Measurements from ENCODE around the gene TIMM10. TPM values are rescaled to one million over a fixed set of nuclear protein-coding genes. Genes with fewer than 3 reads are reported as not detected.
"Not testable (repeated sequence)": the region's sequence is repeated elsewhere in the genome, so short reads cannot be mapped to it uniquely, and the experiment has no call there.

Gene TIMM10
- polyA plus RNA-seq, 1 donor from 2014 or later, result 63.6 TPM

- no peak overlapping the region for H3K27ac ChIP-seq (ENCODE audit: low read length)
- no peaks in the 10 kb centered on the region for H3K79me2 ChIP-seq (replicated peaks; ENCODE audit: insufficient read depth, low read length)
- TF ChIP-seq SMC3 (conservative IDR thresholded peaks at IDR 0.05; ENCODE audit: poor library complexity) (no peak), POLR2AphosphoS5 (IDR thresholded peaks at IDR 0.05) (no peak), EP300 (conservative IDR thresholded peaks at IDR 0.05; ENCODE audit: poor library complexity, severe bottlenecking) (no peak), EZH2 (IDR thresholded peaks at IDR 0.05; ENCODE audit: borderline replicate concordance, insufficient read depth, low read length, poor library complexity, severe bottlenecking) (no peak), TAF1 (IDR thresholded peaks at IDR 0.05; ENCODE audit: low read depth) (no peak)
- TF ChIP-seq, protein P1, sequence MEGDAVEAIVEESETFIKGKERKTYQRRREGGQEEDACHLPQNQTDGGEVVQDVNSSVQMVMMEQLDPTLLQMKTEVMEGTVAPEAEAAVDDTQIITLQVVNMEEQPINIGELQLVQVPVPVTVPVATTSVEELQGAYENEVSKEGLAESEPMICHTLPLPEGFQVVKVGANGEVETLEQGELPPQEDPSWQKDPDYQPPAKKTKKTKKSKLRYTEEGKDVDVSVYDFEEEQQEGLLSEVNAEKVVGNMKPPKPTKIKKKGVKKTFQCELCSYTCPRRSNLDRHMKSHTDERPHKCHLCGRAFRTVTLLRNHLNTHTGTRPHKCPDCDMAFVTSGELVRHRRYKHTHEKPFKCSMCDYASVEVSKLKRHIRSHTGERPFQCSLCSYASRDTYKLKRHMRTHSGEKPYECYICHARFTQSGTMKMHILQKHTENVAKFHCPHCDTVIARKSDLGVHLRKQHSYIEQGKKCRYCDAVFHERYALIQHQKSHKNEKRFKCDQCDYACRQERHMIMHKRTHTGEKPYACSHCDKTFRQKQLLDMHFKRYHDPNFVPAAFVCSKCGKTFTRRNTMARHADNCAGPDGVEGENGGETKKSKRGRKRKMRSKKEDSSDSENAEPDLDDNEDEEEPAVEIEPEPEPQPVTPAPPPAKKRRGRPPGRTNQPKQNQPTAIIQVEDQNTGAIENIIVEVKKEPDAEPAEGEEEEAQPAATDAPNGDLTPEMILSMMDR (IDR thresholded peaks at IDR 0.05; ENCODE audit: poor library complexity, severe bottlenecking), result no peak
- no peaks in the 10 kb centered on the region for H4K20me1 ChIP-seq (ENCODE audit: insufficient read depth)
- no peaks in the 10 kb centered on the region for H3K9me2 ChIP-seq (ENCODE audit: insufficient read depth, low read length)
- no peaks in the 10 kb centered on the region for H3K27me3 ChIP-seq (ENCODE audit: insufficient read depth, low read depth, low read length)
- no peaks in the 10 kb centered on the region for H3F3A ChIP-seq (ENCODE audit: insufficient read depth, low read length, poor library complexity, severe bottlenecking)
- no peak overlapping the region for H3K9ac ChIP-seq (ENCODE audit: low read length)
- H3K36me3 ChIP-seq (ENCODE audit: insufficient read depth, low read length), result no peaks in the 10 kb centered on the region
- no peak overlapping the region for H2AFZ ChIP-seq (ENCODE audit: low read depth, low read length)
- H3K9me3 ChIP-seq (ENCODE audit: low read length), result no peaks in the 10 kb centered on the region
- no peak overlapping the region for H3K4me3 ChIP-seq (ENCODE audit: low read length)
- no peak overlapping the region for H3K4me2 ChIP-seq (ENCODE audit: low read length)
These were observed 8.8 kb upstream of the TIMM10 start for GRCh38 chr11:57539342-57539741.

DNA sequence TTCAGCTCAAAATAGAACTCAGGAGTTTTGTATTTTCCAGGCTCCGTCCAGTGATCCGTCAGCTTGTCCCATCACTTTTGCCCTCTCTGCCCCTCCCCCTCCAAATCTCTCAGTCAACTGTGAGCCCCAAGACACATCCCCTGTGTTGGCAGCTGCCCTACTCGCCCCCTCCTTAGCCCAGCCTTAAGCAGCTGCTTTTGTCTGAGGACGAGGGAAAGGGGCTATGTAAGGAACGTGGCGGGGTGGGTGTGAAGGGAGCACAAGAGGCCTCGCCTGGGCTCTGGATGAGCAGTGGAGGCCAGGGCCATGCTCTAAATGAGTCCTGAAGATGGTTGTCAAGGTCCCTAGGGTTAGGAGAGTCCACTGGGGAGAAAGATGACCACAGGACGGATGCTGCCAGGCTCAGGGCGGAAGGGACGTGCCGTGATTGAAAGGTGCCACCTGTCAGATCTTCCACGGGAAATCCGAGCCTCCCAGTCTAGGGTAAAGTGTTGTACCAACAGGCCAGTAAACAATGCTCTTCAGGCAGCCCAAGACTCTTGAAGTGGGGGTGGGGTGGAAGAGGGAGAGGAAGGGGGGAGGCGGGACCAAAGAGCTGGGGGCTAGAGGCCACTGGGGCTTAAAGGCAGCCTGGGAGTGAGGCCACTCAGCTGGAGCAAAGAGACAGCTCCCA is 6.5 kb upstream of the TIMM10 start, which contains the start of gene SMTNL1:
Gene SMTNL1 (plus strand): TSS at position 649 of the 673 bp plus-strand sequence. CDS start 5,048 bp downstream, outside the sequence.
- no peaks in the 10 kb centered on the region for H3K79me2 ChIP-seq (replicated peaks; ENCODE audit: insufficient read depth, low read length)
- H3K9me3 ChIP-seq (ENCODE audit: low read length), result no peaks in the 10 kb centered on the region
- H3K4me2 ChIP-seq (ENCODE audit: low read length), result no peak within 1 kb of the TSS
- no peak for TF ChIP-seq SMC3 (conservative IDR thresholded peaks at IDR 0.05; ENCODE audit: poor library complexity)
- TF ChIP-seq, protein P1 (IDR thresholded peaks at IDR 0.05; ENCODE audit: poor library complexity, severe bottlenecking), result no peak
- TF ChIP-seq, protein P2, sequence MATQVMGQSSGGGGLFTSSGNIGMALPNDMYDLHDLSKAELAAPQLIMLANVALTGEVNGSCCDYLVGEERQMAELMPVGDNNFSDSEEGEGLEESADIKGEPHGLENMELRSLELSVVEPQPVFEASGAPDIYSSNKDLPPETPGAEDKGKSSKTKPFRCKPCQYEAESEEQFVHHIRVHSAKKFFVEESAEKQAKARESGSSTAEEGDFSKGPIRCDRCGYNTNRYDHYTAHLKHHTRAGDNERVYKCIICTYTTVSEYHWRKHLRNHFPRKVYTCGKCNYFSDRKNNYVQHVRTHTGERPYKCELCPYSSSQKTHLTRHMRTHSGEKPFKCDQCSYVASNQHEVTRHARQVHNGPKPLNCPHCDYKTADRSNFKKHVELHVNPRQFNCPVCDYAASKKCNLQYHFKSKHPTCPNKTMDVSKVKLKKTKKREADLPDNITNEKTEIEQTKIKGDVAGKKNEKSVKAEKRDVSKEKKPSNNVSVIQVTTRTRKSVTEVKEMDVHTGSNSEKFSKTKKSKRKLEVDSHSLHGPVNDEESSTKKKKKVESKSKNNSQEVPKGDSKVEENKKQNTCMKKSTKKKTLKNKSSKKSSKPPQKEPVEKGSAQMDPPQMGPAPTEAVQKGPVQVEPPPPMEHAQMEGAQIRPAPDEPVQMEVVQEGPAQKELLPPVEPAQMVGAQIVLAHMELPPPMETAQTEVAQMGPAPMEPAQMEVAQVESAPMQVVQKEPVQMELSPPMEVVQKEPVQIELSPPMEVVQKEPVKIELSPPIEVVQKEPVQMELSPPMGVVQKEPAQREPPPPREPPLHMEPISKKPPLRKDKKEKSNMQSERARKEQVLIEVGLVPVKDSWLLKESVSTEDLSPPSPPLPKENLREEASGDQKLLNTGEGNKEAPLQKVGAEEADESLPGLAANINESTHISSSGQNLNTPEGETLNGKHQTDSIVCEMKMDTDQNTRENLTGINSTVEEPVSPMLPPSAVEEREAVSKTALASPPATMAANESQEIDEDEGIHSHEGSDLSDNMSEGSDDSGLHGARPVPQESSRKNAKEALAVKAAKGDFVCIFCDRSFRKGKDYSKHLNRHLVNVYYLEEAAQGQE (IDR thresholded peaks at IDR 0.05; ENCODE audit: borderline replicate concordance), result no peak
- no peak for TF ChIP-seq POLR2AphosphoS5 (IDR thresholded peaks at IDR 0.05)
- TF ChIP-seq TAF1 (IDR thresholded peaks at IDR 0.05; ENCODE audit: low read depth), result no peak
- no peak for TF ChIP-seq RAD21 (conservative IDR thresholded peaks at IDR 0.05)
- TF ChIP-seq EZH2 (IDR thresholded peaks at IDR 0.05; ENCODE audit: borderline replicate concordance, insufficient read depth, low read length, poor library complexity, severe bottlenecking), result no peak
- no peak for TF ChIP-seq EP300 (conservative IDR thresholded peaks at IDR 0.05; ENCODE audit: poor library complexity, severe bottlenecking)
- no peak for TF ChIP-seq MXI1 (conservative IDR thresholded peaks at IDR 0.05; ENCODE audit: poor library complexity, severe bottlenecking)
- no peak within 1 kb of the TSS for H3K9ac ChIP-seq (ENCODE audit: low read length)
- no peaks in the 10 kb centered on the region for H3K9me2 ChIP-seq (ENCODE audit: insufficient read depth, low read length)
- H3K4me3 ChIP-seq (ENCODE audit: low read length), result no peak within 1 kb of the TSS
- no peak within 1 kb of the TSS for H2AFZ ChIP-seq (ENCODE audit: low read depth, low read length)
- no peaks in the 10 kb centered on the region for H3K27me3 ChIP-seq (ENCODE audit: insufficient read depth, low read depth, low read length)
- no peak within 1 kb of the TSS for H3K27ac ChIP-seq (ENCODE audit: low read length)
- no peaks in the 10 kb centered on the region for H3F3A ChIP-seq (ENCODE audit: insufficient read depth, low read length, poor library complexity, severe bottlenecking)
- H4K20me1 ChIP-seq (ENCODE audit: insufficient read depth), result no peaks in the 10 kb centered on the region
- no peaks in the 10 kb centered on the region for H3K36me3 ChIP-seq (ENCODE audit: insufficient read depth, low read length)

DNA sequence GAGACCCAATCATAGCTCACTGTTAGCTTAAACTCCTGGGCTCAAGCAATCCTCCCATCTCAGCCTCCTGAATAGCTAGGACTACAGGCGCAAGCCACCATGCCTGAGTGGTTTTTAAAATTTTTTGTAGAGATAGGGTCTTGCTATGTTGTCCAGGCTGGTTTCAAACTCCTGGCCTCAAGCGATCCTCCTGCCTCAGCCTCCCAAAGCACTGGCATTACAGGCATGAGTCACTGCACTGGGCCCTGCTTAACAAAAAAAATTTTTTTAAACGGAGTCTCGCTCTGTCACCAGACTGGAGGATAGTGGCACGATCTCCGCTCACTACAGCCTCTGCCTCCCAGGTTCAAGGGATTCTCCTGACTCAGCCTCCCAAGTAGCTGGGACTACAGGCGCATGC is 3.9 kb upstream of the TIMM10 start:
- not testable (repeated sequence) for H3K4me2 ChIP-seq (ENCODE audit: low read length); H3K9me2 ChIP-seq (ENCODE audit: insufficient read depth, low read length); H2AFZ ChIP-seq (ENCODE audit: low read depth, low read length); H3K9ac ChIP-seq (ENCODE audit: low read length); H3K27ac ChIP-seq (ENCODE audit: low read length); H4K20me1 ChIP-seq (ENCODE audit: insufficient read depth); H3K36me3 ChIP-seq (ENCODE audit: insufficient read depth, low read length); H3K4me3 ChIP-seq (ENCODE audit: low read length); H3K79me2 ChIP-seq (replicated peaks; ENCODE audit: insufficient read depth, low read length); H3F3A ChIP-seq (ENCODE audit: insufficient read depth, low read length, poor library complexity, severe bottlenecking); H3K27me3 ChIP-seq (ENCODE audit: insufficient read depth, low read depth, low read length); H3K9me3 ChIP-seq (ENCODE audit: low read length)
